ENCODE measurements around the gene DDAH1. TPM values are rescaled to one million over a fixed set of nuclear protein-coding genes. Genes with fewer than 3 reads are reported as not detected.
A peak's percentile ranks its signal among the peaks of the same experiment; 100 is the strongest.

DDAH1 gene
- polyA plus RNA-seq, 2 of the 4 experiments (the other 2 are of a cell fraction): 5.7 to 12.6 TPM

DNA sequence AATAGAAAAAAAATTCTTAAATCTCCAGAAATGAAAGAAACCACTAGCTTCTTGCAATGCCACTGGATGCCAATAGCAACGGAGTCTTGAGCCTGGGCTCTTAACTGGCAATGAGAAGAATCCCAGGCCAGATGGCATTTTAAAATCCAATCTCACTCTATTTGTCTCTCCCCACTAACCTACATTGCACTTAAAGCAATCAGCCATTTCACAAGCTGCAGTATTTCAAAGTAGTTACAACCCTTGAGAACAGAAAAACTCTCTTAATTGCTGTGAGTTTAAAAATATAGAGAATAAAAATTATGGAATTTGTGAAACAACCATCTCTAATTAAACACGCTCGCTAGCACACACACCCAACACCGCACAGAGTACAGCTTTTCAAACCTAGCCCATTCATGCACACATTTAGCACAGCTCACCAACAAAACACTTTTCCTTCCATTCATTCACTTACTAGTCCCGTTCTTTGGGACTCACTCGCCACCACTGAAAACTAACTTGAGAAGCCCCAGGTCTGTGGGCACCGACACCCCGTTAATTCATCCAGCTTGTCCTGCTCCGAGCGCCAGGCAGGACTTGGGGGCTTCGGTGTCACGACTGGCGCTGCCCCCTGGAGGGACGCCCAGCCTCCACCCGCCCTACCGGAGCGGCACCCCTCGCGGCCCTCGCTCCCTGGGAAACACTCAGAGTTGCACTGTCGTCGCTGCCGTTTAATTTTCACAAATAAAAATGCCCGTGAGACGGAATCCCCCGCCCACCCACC is 1.0 kb downstream of the DDAH1 start:
- H3K9me3 ChIP-seq: no peaks in the 10 kb centered on the region
- ChIA-PET CTCF (interaction anchor here (1.2 to 4.6 kb wide), 5 partner anchors 23 to 229 kb away, joined by 3 to 37 read pairs (median 4); no protein-coding TSS in a partner anchor), POLR2A (interaction anchor here (0.7 to 1.5 kb wide), 6 partner anchors 22 to 143 kb away, joined by 3 to 7 read pairs (median 4); no protein-coding TSS in a partner anchor)
- ATAC-seq (peak; percentile 23 to 55; a peak in 5 of 6 replicates), DNase-seq (ENCODE audit: low read depth in 1 of 2, low spot score in 1 of 2) (peak in 1 of 2 experiments; percentile 8), FAIRE-seq (no peak)
- 2% methylated on average over 13 of the region's 26 CpGs for WGBS (ENCODE audit: missing lambda C conversion rate)
- peaks cover 37% of the 10 kb centered on the region for H3K4me1 ChIP-seq
- peak overlapping the region; percentile 89 to 98 for H3K27ac ChIP-seq
- TF ChIP-seq, protein P1, sequence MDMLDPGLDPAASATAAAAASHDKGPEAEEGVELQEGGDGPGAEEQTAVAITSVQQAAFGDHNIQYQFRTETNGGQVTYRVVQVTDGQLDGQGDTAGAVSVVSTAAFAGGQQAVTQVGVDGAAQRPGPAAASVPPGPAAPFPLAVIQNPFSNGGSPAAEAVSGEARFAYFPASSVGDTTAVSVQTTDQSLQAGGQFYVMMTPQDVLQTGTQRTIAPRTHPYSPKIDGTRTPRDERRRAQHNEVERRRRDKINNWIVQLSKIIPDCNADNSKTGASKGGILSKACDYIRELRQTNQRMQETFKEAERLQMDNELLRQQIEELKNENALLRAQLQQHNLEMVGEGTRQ (IDR thresholded peaks at IDR 0.05): no peak
- TF ChIP-seq CBX2 (IDR thresholded peaks at IDR 0.05; ENCODE audit: borderline replicate concordance, low read depth): no peak
- TF ChIP-seq HOXA7 (CRISPR knock-in tag; IDR thresholded peaks at IDR 0.05): no peak
- TF ChIP-seq BCL3 (IDR thresholded peaks at IDR 0.05): no peak
- TF ChIP-seq HDAC2 (IDR thresholded peaks at IDR 0.05): no peak
- TF ChIP-seq TP53 (CRISPR knock-in tag; IDR thresholded peaks at IDR 0.05): no peak
- no peak for TF ChIP-seq ZC3H11A (IDR thresholded peaks at IDR 0.05)
- no peak for TF ChIP-seq ATOH8 (CRISPR knock-in tag; IDR thresholded peaks at IDR 0.05; ENCODE audit: low read depth)
- TF ChIP-seq RARB (CRISPR knock-in tag; IDR thresholded peaks at IDR 0.05): no peak
- no peak for TF ChIP-seq RFX5 (IDR thresholded peaks at IDR 0.05)
- TF ChIP-seq HOXB13 (CRISPR knock-in tag; IDR thresholded peaks at IDR 0.05; ENCODE audit: low read depth): no peak
- TF ChIP-seq ZNF302 (CRISPR knock-in tag; IDR thresholded peaks at IDR 0.05): no peak
- TF ChIP-seq RAD21 (conservative IDR thresholded peaks at IDR 0.05 in 1 of 2, IDR thresholded peaks at IDR 0.05 in 1 of 2): no peak; a peak in 1 of 5 replicates
- TF ChIP-seq HOXB5 (CRISPR knock-in tag; IDR thresholded peaks at IDR 0.05): no peak
- TF ChIP-seq SMC3 (IDR thresholded peaks at IDR 0.05): no peak
- H3K4me2 ChIP-seq: peak overlapping the region; percentile 87
- H3K4me3 ChIP-seq: peak overlapping the region; percentile 70

DNA sequence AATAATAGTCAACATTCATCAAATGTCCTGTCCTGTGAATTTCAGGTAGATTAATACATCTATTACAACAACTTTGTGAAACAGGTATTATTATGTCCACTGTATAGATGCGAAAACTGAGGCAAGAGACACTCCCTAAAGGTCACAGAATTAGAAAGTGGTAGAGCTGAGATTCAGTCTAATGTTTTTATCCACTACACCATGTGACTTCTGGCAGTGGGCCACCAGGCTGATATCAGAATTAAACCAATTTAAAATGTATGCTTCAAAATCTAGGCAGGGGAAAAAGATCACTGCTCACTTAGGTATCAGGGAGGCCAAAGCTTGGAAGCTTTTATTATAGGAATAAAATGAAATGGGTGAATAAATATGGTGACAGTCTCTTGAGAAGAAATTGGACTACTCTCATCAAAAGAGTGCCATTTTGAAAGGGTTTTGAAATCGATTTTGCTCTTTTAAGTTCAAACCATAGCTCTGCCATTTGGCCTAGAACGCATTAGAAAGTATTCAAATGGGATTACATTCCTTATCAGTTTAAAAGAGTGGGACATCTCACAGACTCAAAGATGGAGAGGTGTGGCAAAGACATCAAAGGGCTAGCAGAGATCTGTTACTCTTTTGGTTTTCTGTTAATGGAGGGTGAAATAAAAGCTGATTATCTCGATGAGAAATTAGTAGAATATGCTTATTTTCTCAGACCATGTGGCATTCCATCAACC is 1.9 kb downstream of the DDAH1 start:
- Histone ChIP-seq H3K27ac (no peak overlapping the region), H3K4me3 (peak overlapping the region; percentile 70; the same call in 1 of the 3 replicates), H3K4me2 (peak overlapping the region; percentile 87), H3K4me1 (peaks cover 40% of the 10 kb centered on the region), H3K9me3 (no peaks in the 10 kb centered on the region)
- TF ChIP-seq, protein P2, sequence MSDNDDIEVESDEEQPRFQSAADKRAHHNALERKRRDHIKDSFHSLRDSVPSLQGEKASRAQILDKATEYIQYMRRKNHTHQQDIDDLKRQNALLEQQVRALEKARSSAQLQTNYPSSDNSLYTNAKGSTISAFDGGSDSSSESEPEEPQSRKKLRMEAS (IDR thresholded peaks at IDR 0.05): no peak
- TF ChIP-seq CHD2 (IDR thresholded peaks at IDR 0.05; ENCODE audit: low read length, partially characterized antibody) (no peak), EHMT2 (IDR thresholded peaks at IDR 0.05; ENCODE audit: low read depth) (no peak), HOXA7 (CRISPR knock-in tag; IDR thresholded peaks at IDR 0.05) (no peak), NPAS2 (CRISPR knock-in tag; IDR thresholded peaks at IDR 0.05; ENCODE audit: borderline replicate concordance) (no peak)
- TF ChIP-seq, protein P1 (IDR thresholded peaks at IDR 0.05): no peak
- DNase-seq (ENCODE audit: low read depth in 1 of 2, low spot score in 1 of 2): no peak
- ChIA-PET CTCF (interaction anchor here (1.3 to 4.6 kb wide), 3 partner anchors 22 to 230 kb away, joined by 4 to 37 read pairs (median 7); no protein-coding TSS in a partner anchor), POLR2A (interaction anchor here (0.7 kb wide), 1 partner anchor 142 kb away, joined by 3 read pairs; no protein-coding TSS in a partner anchor)
- WGBS (ENCODE audit: missing lambda C conversion rate): 86% methylated on average over 4 of the region's 4 CpGs
- ATAC-seq: no peak
- FAIRE-seq: no peak
